H54 (cell line): Measurements from ENCODE around the gene GORASP1.

Experiments used
- DNase-seq: peaks from one replicate; pipeline ENCODE4 v3.0.0; 2011; ENCODE audit warnings: low spot score, mixed read lengths; ENCODE audit not compliant: insufficient read length
- FAIRE-seq: peaks from 3 replicates; lab custom pipeline; 2011; peaks lifted over from hg19 to GRCh38; lab: Jason Lieb, UNC
- POLR2A ChIP-seq: IDR thresholded peaks from 2 replicates; pipeline ENCODE4 v1.6.1; 2011; ENCODE audit warnings: low read depth, mild to moderate bottlenecking, low read length

The GORASP1 gene

GRCh38 chr3:39124876-39125840, 17.7 kb upstream of the GORASP1 start:
- DNase-seq (no peak), FAIRE-seq (no peak)
- TF ChIP-seq POLR2A = no peak

- DNase-seq (no peak), FAIRE-seq (no peak)
- TF ChIP-seq POLR2A = no peak
Observed at GRCh38 chr3:39122813-39123212, 15.4 kb upstream of the GORASP1 start.

GRCh38 chr3:39121621-39122020, 14.2 kb upstream of the GORASP1 start:
- TF ChIP-seq POLR2A = no peak
- FAIRE-seq (no peak), DNase-seq (no peak)

GRCh38 chr3:39118931-39119660, 11.7 kb upstream of the GORASP1 start:
- FAIRE-seq (no peak), DNase-seq (no peak)
- TF ChIP-seq POLR2A = no peak

GRCh38 chr3:39118079-39118478, 10.7 kb upstream of the GORASP1 start:
- no peak for DNase-seq
- FAIRE-seq = no peak
- TF ChIP-seq POLR2A = no peak

GRCh38 chr3:39115870-39116269, 8.4 kb upstream of the GORASP1 start:
- TF ChIP-seq POLR2A = no peak
- DNase-seq = no peak
- FAIRE-seq = no peak

- no peak for TF ChIP-seq POLR2A
- DNase-seq = no peak
- no peak for FAIRE-seq
Observed at GRCh38 chr3:39114456-39114855, 7.0 kb upstream of the GORASP1 start.

- FAIRE-seq (no peak), DNase-seq (no peak)
- no peak for TF ChIP-seq POLR2A
Observed at GRCh38 chr3:39113291-39113690, 5.9 kb upstream of the GORASP1 start.

- FAIRE-seq = no peak
Observed at GRCh38 chr3:39112535-39112934, 5.1 kb upstream of the GORASP1 start.

GRCh38 chr3:39112113-39112512, 4.7 kb upstream of the GORASP1 start:
- FAIRE-seq (no peak), DNase-seq (no peak)
- no peak for TF ChIP-seq POLR2A

More at GRCh38 chr3:39112535-39112934, 5.1 kb upstream of the GORASP1 start:
- no peak for TF ChIP-seq POLR2A
- no peak for DNase-seq

- FAIRE-seq (no peak), DNase-seq (no peak)
Observed at GRCh38 chr3:39110041-39110639, 2.7 kb upstream of the GORASP1 start.

GRCh38 chr3:39109086-39109485, 1.7 kb upstream of the GORASP1 start:
- no peak for FAIRE-seq
- no peak for TF ChIP-seq POLR2A

More at GRCh38 chr3:39110041-39110639, 2.7 kb upstream of the GORASP1 start:
- no peak for TF ChIP-seq POLR2A

GRCh38 chr3:39108200-39108710, 828 bp upstream of the GORASP1 start:
- DNase-seq (no peak), FAIRE-seq (no peak)
- TF ChIP-seq POLR2A = no peak

More at GRCh38 chr3:39109086-39109485, 1.7 kb upstream of the GORASP1 start:
- DNase-seq = no peak
